ENCODE measurements around the gene FAM168A. TPM values are rescaled to one million over a fixed set of nuclear protein-coding genes. Genes with fewer than 3 reads are reported as not detected.

FAM168A gene
- total RNA-seq, 1 experiment from 2014 or later: 30.4 TPM

GRCh38 chr11:73531386-73531785 is 66.5 kb downstream of the FAM168A start:
- intact Hi-C loops (cut with micrococcal nuclease; ENCODE audit: unreplicated experiment): no loop called here
- Mint-ChIP-seq H3K36me3 (ENCODE audit: insufficient read depth, unreplicated experiment) (no peaks in the 10 kb centered on the region), H3K9me3 (ENCODE audit: low read depth, unreplicated experiment) (no peaks in the 10 kb centered on the region), H3K27ac (ENCODE audit: unreplicated experiment) (no peak overlapping the region), H3K4me3 (ENCODE audit: low read depth, unreplicated experiment) (no peak overlapping the region), H3K4me1 (ENCODE audit: low read depth, unreplicated experiment) (peaks cover 24% of the 10 kb centered on the region), H3K27me3 (ENCODE audit: unreplicated experiment) (no peaks in the 10 kb centered on the region)
- TF ChIP-seq CTCF (IDR thresholded peaks at IDR 0.05; ENCODE audit: unreplicated experiment): no peak
- no peak for DNase-seq
- no TSS peak for BruUV-seq (replicated peaks)
- CTCF ChIA-PET: interaction anchor here (0.7 kb wide), 2 partner anchors 239 to 1614 kb away, joined by 3 read pairs; no protein-coding TSS in a partner anchor

GRCh38 chr11:73530109-73530508 is 67.8 kb downstream of the FAM168A start:
- intact Hi-C loops (cut with micrococcal nuclease; ENCODE audit: unreplicated experiment): no loop called here
- Mint-ChIP-seq H3K36me3 (ENCODE audit: insufficient read depth, unreplicated experiment) (no peaks in the 10 kb centered on the region), H3K9me3 (ENCODE audit: low read depth, unreplicated experiment) (no peaks in the 10 kb centered on the region), H3K27me3 (ENCODE audit: unreplicated experiment) (no peaks in the 10 kb centered on the region), H3K4me3 (ENCODE audit: low read depth, unreplicated experiment) (no peak overlapping the region), H3K4me1 (ENCODE audit: low read depth, unreplicated experiment) (peaks cover 24% of the 10 kb centered on the region), H3K27ac (ENCODE audit: unreplicated experiment) (no peak overlapping the region)
- BruUV-seq (replicated peaks): no TSS peak
- DNase-seq: peak; percentile 11
- TF ChIP-seq CTCF (IDR thresholded peaks at IDR 0.05; ENCODE audit: unreplicated experiment): peak; percentile 26
- CTCF ChIA-PET: interaction anchor here (0.5 to 1.2 kb wide), 2 partner anchors 96 to 482 kb away, joined by 3 read pairs; no protein-coding TSS in a partner anchor

GRCh38 chr11:73529204-73529530 is 68.7 kb downstream of the FAM168A start:
- Mint-ChIP-seq H3K27me3 (ENCODE audit: unreplicated experiment) (no peaks in the 10 kb centered on the region), H3K4me1 (ENCODE audit: low read depth, unreplicated experiment) (peaks cover 24% of the 10 kb centered on the region), H3K27ac (ENCODE audit: unreplicated experiment) (no peak overlapping the region), H3K9me3 (ENCODE audit: low read depth, unreplicated experiment) (no peaks in the 10 kb centered on the region), H3K4me3 (ENCODE audit: low read depth, unreplicated experiment) (no peak overlapping the region), H3K36me3 (ENCODE audit: insufficient read depth, unreplicated experiment) (no peaks in the 10 kb centered on the region)
- no TSS peak for BruUV-seq (replicated peaks)
- CTCF ChIA-PET: interaction anchor here (1.2 to 1.5 kb wide), 3 partner anchors 9 to 402 kb away, joined by 3 to 4 read pairs (median 3); no protein-coding TSS in a partner anchor
- intact Hi-C loops (cut with micrococcal nuclease; ENCODE audit: unreplicated experiment): no loop called here
- no peak for TF ChIP-seq CTCF (IDR thresholded peaks at IDR 0.05; ENCODE audit: unreplicated experiment)
- DNase-seq: no peak

- H3K9me3 Mint-ChIP-seq (ENCODE audit: low read depth, unreplicated experiment): no peaks in the 10 kb centered on the region
- BruUV-seq (replicated peaks): no TSS peak
- DNase-seq: peak; percentile 8
- peak overlapping the region; percentile 76 for H3K27ac Mint-ChIP-seq (ENCODE audit: unreplicated experiment)
- peak overlapping the region; percentile 57 for H3K4me3 Mint-ChIP-seq (ENCODE audit: low read depth, unreplicated experiment)
- CTCF ChIA-PET: interaction anchor here (1.4 to 1.5 kb wide), 2 partner anchors 10 to 403 kb away, joined by 3 to 4 read pairs; no protein-coding TSS in a partner anchor
- no peaks in the 10 kb centered on the region for H3K36me3 Mint-ChIP-seq (ENCODE audit: insufficient read depth, unreplicated experiment)
- H3K27me3 Mint-ChIP-seq (ENCODE audit: unreplicated experiment): no peaks in the 10 kb centered on the region
- peaks cover 24% of the 10 kb centered on the region for H3K4me1 Mint-ChIP-seq (ENCODE audit: low read depth, unreplicated experiment)
- TF ChIP-seq CTCF (IDR thresholded peaks at IDR 0.05; ENCODE audit: unreplicated experiment): no peak
- intact Hi-C loops (cut with micrococcal nuclease; ENCODE audit: unreplicated experiment): no loop called here
These were observed 69.3 kb downstream of the FAM168A start for GRCh38 chr11:73528483-73529203.

Measured in Calu3 (cell line).